Mesothelial cell of epicardium (in vitro differentiated cells): ENCODE measurements around the gene FAIM2. TPM values are rescaled to one million over a fixed set of nuclear protein-coding genes. Genes with fewer than 3 reads are reported as not detected.

Experiments used
- DNase-seq, 2 experiments: peaks; one replicate each; pipeline ENCODE4 v3.0.0; 2021; ENCODE audit warnings: low spot score in 2 of 2; ENCODE audit not compliant: unreplicated experiment in 2 of 2
- H3K27ac Mint-ChIP-seq: 2 replicates; pipeline ENCODE4 v1.8.0; 2021; ENCODE audit warnings: mixed read lengths
- H3K27me3 Mint-ChIP-seq: 2 replicates; pipeline ENCODE4 v1.8.0; 2021; ENCODE audit warnings: low read depth, mixed read lengths
- H3K36me3 Mint-ChIP-seq: 2 replicates; pipeline ENCODE4 v1.8.0; 2021; ENCODE audit warnings: mixed read lengths
- H3K4me1 Mint-ChIP-seq: 2 replicates; pipeline ENCODE4 v1.8.0; 2021; ENCODE audit warnings: mixed read lengths
- H3K4me3 Mint-ChIP-seq: 2 replicates; pipeline ENCODE4 v1.8.0; 2021; ENCODE audit warnings: mild to moderate bottlenecking, moderate library complexity, mixed read lengths
- H3K9me3 Mint-ChIP-seq: 2 replicates; pipeline ENCODE4 v1.8.0; 2021; ENCODE audit warnings: mixed read lengths
- CTCF ChIP-seq: fragments of 200-600 bp; sonication (generic); IDR thresholded peaks from one replicate; pipeline ENCODE4 v1.5.0; 2021; ENCODE audit warnings: antibody characterized with exemption; ENCODE audit not compliant: unreplicated experiment
- total RNA-seq: library from RNA; stranded (reverse); gene quantifications from 3 replicates; pipeline ENCODE4 v1.2.1, GENCODE V29; 2021

FAIM2 gene
- total RNA-seq, 1 donor from 2014 or later = 0.13 TPM

- Mint-ChIP-seq H3K27me3 (no peaks in the 10 kb centered on the region), H3K27ac (no peak overlapping the region), H3K4me1 (peaks cover 3% of the 10 kb centered on the region), H3K4me3 (no peak overlapping the region), H3K9me3 (peaks cover 8% of the 10 kb centered on the region), H3K36me3 (no peaks in the 10 kb centered on the region)
- DNase-seq = no peak
- TF ChIP-seq CTCF = no peak
Measured at GRCh38 chr12:49936925-49937324, 33.2 kb upstream of the FAIM2 start.

DNA sequence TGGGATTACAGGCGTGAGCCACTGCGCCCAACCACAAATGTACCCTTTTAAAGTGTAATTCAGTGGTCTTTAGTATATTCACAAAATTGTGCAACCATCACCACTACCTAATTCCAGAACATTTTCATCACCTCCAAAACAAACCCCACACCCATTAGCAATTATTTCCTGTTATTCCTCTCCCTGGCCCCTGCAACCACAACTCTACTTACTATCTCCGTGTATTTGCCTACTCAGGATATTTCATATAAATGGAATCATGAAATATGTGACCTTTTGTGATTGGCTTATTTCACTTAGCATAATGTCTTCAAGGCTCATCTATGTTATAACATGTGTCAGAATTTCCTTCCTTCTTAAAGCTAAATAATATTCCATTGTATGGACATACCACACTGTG is 30.8 kb upstream of the FAIM2 start:
- H3K27me3 Mint-ChIP-seq = peaks cover 2% of the 10 kb centered on the region
- no peak for DNase-seq
- H3K27ac Mint-ChIP-seq = no peak overlapping the region

DNA sequence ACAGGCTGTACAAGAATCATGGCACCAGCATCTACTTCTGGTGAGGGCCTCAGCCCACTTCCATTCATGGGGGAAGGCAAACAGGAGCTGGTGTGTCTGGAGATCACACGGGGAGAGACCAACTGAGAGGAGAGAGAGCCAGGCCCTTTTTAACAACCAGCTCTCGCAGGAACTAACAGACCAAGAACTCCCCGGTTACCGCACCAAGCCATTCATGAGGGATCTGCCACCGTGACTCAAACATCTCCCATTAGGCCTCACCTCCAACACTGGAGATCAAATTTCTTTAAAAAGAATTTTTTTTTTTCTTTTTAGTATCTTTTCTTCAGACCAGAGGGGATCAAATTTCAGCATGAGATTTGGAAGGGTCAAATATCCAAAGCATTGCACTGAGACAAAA is 30.1 kb upstream of the FAIM2 start:
- H3K4me3 Mint-ChIP-seq = no peak overlapping the region
- H3K36me3 Mint-ChIP-seq = no peaks in the 10 kb centered on the region
- no peak for DNase-seq
- peaks cover 5% of the 10 kb centered on the region for H3K27me3 Mint-ChIP-seq
- peaks cover 8% of the 10 kb centered on the region for H3K9me3 Mint-ChIP-seq
- TF ChIP-seq CTCF = no peak
- peak overlapping the region; percentile 59 for H3K27ac Mint-ChIP-seq
- H3K4me1 Mint-ChIP-seq = peaks cover 3% of the 10 kb centered on the region

More for the DNA sequence above, 30.8 kb upstream of the FAIM2 start:
- H3K4me3 Mint-ChIP-seq = no peak overlapping the region
- peaks cover 3% of the 10 kb centered on the region for H3K4me1 Mint-ChIP-seq
- no peak for TF ChIP-seq CTCF
- no peaks in the 10 kb centered on the region for H3K36me3 Mint-ChIP-seq
- peaks cover 8% of the 10 kb centered on the region for H3K9me3 Mint-ChIP-seq

DNA sequence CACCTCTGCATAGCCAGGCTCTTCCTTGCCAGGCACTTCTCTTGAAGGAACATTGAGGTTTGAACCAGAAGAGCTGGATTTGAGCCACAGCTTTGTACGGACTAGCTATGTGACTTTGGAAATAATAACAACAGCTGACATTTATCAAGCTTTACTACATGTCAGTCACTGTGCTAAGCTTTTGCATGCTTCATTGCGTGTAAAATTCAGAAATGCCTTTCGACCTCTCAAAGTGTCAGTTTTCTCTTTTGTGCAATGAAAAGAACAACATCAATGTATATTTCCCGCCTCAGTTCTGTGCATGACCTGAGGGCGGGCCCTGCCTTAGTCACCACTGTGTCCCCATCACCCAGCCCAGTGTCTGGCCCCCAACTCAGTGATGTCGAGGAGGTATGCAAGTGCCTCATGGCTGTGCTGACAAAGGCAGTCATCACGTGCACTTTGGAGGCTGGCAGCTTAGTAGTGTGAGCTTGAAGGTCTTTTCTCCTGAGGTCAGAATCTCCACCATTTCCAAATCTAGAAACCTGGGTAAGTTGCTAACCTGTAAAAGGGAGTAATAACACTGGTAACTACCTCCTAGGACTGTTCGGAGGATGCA is 28.9 kb upstream of the FAIM2 start:
- H3K4me1 Mint-ChIP-seq = peaks cover 3% of the 10 kb centered on the region
- DNase-seq = no peak
- peaks cover 9% of the 10 kb centered on the region for H3K27me3 Mint-ChIP-seq
- H3K9me3 Mint-ChIP-seq = peaks cover 8% of the 10 kb centered on the region
- no peak overlapping the region for H3K4me3 Mint-ChIP-seq
- H3K36me3 Mint-ChIP-seq = no peaks in the 10 kb centered on the region
- no peak overlapping the region for H3K27ac Mint-ChIP-seq
- no peak for TF ChIP-seq CTCF

- Mint-ChIP-seq H3K4me1 (peaks cover 3% of the 10 kb centered on the region), H3K36me3 (no peaks in the 10 kb centered on the region), H3K9me3 (peaks cover 8% of the 10 kb centered on the region), H3K27ac (no peak overlapping the region), H3K27me3 (peaks cover 9% of the 10 kb centered on the region), H3K4me3 (no peak overlapping the region)
- no peak for TF ChIP-seq CTCF
- DNase-seq = no peak
Measured at GRCh38 chr12:49932023-49932422, 28.3 kb upstream of the FAIM2 start.
